SK-N-SH (cell line): ENCODE results near the gene BTNL2.

Source experiments
- EP300 ChIP-seq, 2 experiments: IDR thresholded peaks; 2 replicates each; pipeline versions ENCODE4 v1.4.0 to v1.6.1; 2012; ENCODE audit warnings: borderline replicate concordance in 1 of 2, low read depth in 1 of 2, low read length in 1 of 2
- EZH2phosphoT487 ChIP-seq: fragments of 200-600 bp; sonication (generic); IDR thresholded peaks from 2 replicates; pipeline ENCODE4 v1.6.1; 2017; ENCODE audit warnings: low read depth, mixed run types, mild to moderate bottlenecking, antibody characterized with exemption, moderate library complexity, borderline replicate concordance
- RAD21 ChIP-seq: IDR thresholded peaks from 2 replicates; pipeline ENCODE4 v1.6.1; 2012; ENCODE audit warnings: mild to moderate bottlenecking, low read length
- RCOR1 ChIP-seq: fragments of 150-350 bp; IDR thresholded peaks from 2 replicates; pipeline ENCODE4 v1.6.1; 2017; ENCODE audit warnings: antibody characterized with exemption, low read length
- TF ChIP-seq, protein P1 (sequence below): fragments of 200-600 bp; sonication (generic); IDR thresholded peaks from 2 replicates; pipeline ENCODE4 v1.6.1; 2017; ENCODE audit warnings: antibody characterized with exemption, mild to moderate bottlenecking, moderate library complexity

DNA sequence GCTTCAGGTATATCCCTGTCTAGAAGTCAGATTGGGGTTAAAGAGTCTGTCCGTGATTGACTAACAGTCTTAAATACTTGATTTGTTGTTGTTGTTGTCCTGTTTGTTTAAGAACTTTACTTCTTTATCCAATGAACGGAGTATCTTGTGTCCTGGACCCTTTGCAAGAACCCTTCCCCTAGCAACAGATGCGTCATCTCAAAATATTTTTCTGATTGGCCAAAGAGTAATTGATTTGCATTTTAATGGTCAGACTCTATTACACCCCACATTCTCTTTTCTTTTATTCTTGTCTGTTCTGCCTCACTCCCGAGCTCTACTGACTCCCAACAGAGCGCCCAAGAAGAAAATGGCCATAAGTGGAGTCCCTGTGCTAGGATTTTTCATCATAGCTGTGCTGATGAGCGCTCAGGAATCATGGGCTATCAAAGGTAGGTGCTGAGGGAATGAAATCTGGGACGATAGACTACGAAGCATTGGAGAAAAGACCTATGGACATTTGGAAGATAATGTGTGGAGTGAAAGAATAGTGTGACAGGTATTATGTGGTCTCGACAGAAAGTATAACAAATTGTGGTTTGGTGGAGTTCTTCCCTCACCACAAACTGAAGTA, 32.7 kb upstream of the BTNL2 start, which contains the start of gene HLA-DRA:
- TF ChIP-seq, protein P1, sequence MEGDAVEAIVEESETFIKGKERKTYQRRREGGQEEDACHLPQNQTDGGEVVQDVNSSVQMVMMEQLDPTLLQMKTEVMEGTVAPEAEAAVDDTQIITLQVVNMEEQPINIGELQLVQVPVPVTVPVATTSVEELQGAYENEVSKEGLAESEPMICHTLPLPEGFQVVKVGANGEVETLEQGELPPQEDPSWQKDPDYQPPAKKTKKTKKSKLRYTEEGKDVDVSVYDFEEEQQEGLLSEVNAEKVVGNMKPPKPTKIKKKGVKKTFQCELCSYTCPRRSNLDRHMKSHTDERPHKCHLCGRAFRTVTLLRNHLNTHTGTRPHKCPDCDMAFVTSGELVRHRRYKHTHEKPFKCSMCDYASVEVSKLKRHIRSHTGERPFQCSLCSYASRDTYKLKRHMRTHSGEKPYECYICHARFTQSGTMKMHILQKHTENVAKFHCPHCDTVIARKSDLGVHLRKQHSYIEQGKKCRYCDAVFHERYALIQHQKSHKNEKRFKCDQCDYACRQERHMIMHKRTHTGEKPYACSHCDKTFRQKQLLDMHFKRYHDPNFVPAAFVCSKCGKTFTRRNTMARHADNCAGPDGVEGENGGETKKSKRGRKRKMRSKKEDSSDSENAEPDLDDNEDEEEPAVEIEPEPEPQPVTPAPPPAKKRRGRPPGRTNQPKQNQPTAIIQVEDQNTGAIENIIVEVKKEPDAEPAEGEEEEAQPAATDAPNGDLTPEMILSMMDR, result no peak
- TF ChIP-seq RCOR1 (no peak), EP300 (IDR thresholded peaks at IDR 0.05; ENCODE audit: borderline replicate concordance in 1 of 2, low read depth in 1 of 2, low read length in 1 of 2) (no peak), EZH2phosphoT487 (no peak), RAD21 (no peak)
